CD4-positive, alpha-beta T cell treated with Interleukin-12 subunit alpha and Interleukin-12 subunit beta, for 1 hour (primary cell): ENCODE results near the gene HEXIM1.

Source experiments
- DNase-seq: peaks from one replicate; pipeline ENCODE4 v3.0.0-alpha.2; 2020

The HEXIM1 gene

DNA sequence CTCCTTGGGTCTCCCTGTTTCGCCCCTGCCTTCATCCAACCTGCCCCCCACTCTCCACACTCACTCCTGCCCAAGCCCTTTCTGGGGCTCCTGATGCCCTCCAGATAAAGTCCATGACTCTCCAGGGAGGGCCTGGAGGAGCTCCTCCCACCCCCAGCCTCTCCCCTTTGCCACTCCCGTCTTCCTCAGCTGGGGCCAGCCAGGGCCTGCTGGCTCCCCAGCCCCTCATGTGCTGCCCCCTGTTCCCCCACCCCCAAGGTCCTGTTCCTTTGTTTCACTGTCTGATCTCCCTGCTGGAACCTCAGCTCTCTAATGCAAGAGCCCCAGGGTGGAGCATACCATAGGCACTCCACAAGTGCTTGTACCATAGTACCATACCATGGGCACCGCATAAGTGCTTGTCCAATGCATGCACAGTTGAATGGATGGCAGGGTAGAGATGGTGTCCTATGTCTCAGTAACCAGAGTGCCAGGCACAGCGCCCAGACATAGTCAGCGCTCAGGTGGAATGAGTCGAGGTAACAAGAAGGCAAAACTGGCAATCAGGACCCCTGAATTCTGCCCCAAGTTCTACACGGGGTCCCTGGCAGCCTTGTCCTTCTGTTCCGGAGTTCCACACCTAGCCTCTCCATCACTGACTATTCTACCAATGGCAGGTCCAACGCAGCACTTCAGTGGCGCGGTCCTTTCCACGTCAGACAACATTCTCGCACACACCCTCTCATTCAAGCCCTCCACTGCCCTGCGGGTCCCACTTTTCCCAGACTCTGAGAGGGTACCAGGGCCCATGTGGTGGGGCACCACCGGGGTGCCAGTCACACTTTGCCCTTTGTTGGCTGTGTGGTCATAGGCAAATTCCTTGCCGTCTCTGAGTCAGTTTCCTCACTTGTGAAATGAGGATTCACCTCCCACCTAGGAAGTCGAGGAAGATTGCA is 17.3 kb upstream of the HEXIM1 start:
- DNase-seq = no peak

DNA sequence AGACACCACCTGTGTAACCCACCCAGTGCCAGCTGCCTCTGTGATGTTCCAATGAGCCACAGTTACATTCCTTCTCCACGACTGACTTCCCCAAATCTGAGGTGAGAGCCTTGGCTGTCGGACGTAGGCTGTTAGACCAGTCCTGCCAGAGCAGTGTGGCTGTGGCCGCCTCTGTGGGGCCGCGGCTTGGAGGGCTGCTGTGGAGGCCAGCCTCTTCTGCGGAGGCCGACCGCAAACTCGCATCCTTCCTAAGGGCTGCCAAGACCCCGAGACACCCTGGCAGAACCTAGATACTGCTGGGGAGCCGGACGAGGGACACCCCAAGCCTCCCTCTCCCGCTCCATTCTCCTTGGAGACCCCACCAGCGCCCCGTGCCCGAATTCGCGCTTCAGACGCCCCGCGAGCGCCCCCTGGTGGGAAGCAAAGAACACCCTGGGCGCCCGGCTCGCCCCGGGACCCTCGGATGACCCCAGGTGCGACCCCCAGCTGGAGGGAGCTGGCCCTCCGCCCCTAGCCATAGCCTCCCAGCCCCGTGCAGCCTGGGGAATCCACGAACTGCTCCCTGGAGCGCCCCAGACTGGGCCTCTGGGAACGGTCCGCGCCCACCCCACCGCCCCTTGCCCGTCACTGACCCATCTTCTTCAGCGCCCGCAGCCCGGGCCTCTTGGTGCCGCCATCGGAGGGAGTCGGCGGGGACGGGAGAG is 16.5 kb upstream of the HEXIM1 start:
- peak; percentile 45 for DNase-seq

DNA sequence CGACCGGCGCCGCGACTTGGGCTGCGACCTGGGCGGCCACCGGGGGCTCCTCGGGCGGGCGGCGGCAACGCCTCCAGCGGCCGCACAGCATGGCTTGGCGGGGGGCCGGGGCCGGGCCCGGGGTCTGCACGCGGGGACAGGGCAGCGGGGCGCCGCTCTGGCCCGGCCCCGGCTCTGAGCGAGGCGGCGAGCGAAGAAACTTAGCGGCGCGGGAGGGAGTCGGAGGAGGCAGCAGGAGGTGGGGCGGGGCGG is 16.0 kb upstream of the HEXIM1 start, which contains the start of gene PLCD3:
Gene PLCD3 (minus strand): TSS at position 196 of the 252 bp plus-strand sequence. CDS start 105 bp downstream, at position 91.
- no peak for DNase-seq

DNA sequence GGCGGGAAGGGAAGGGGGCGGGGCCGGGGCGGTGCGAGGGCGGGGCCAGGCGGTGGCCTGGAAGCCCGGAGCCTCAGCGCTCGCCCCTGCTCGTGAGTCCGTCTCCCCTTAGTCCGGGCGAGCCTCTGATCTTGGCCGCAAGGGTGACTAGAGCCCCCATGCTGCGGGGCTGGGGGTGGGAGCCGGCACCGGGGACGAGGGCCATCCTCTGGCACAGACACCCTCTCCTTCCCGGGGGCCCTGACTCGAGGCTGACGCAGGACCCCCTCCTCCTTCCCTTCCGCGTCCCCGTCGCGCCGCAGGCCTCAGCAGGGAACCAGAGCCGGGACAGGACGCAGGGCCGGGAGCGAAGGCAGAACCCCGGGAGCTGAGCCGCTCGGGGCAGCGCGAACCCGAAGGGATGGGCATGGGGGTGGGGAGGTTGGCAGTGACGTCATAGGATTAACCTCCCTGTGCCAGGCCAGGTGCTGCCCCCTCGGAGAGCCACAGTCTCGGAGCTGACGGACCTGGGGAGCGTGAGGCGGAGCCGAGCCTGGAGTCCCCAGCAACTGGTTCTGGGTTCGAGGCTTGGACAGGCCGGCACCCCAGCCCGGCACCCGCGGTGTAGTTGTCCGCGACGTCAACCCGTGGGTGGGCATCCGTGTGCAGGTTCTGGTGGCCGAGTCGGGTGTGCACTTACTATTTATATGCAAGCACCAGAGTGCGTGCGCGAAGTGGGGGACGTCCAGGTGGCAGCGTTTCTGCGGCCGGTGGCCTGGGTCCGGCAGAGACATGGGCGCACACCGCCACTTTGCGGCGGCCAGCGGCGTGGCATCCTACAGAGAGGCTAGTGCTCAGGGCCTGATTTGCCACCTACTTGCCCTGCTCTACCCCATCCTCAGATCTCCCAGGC is 15.5 kb upstream of the HEXIM1 start:
- peak; percentile 77 for DNase-seq

DNA sequence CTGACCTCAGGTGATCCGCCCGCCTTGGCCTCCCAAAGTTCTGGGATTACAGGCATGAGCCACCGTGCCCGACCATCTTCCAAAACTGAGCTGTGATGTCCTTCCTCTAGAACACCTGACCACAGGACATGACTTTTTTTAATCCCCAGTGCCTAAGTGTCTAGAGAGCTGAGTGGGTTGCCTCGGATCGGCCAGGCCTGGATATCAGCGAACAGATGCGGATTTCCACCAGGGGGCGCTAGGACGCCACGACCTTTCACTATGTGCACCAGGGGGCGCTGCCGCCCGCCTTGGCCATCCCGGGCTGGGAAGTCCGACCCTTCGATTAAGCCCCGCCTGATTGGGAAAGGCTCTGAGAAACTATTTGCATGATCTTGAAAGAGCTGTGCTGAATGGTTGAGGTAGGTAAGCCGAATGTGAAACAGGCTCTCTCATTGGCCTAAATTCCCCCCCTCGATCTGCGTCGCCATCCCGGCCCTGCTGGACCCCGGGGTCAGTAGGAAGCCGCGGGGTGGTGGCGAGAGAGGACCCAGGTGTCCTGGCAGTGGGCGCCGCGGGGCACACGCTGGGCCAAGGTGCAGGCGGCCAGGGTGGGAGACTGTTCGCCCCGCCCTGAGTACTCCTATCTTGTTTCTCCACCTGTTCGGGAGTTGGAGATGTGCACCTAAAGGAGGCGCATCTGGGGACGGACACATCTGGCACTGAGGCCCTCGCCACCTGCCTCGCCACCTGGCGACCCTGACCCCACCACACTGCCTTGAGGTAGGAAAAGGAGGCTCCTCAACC is 12.9 kb upstream of the HEXIM1 start, which contains the start of gene ACBD4:
Gene ACBD4 (plus strand): TSS at position 496 of the 786 bp plus-strand sequence. CDS start 458 bp downstream, outside the sequence.
- DNase-seq = peak; percentile 97

DNA sequence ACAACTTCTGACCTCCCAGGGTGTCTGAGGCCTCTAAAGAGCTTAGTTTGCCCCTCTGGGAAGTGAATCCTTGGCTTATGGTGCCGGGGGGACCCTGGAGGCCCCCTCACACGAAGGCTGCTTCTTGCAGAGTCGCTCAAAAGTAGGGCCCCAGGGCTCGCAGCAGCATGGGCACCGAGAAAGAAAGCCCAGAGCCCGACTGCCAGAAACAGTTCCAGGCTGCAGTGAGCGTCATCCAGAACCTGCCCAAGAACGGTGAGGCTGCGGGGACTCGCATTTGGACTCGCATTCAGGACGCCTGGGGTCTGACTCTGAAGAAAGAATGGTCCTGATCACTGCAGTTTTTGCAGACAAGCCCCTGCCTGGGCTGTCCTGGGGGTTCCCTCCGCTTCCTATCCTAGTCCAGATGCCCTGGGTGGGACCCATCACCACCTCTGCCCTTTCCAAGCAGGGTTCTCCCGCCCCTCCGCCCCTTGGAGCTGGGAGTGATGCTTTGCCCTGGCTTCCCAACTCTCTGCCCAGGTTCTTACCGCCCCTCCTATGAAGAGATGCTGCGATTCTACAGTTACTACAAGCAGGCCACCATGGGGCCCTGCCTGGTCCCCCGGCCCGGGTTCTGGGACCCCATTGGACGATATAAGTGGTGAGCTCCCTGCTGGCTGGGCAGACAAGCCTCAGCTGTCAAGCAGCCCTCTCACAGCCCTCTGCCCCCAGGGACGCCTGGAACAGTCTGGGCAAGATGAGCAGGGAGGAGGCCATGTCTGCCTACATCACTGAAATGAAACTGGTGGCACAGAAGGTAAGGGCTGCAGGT is 12.1 kb upstream of the HEXIM1 start:
- DNase-seq = no peak

DNA sequence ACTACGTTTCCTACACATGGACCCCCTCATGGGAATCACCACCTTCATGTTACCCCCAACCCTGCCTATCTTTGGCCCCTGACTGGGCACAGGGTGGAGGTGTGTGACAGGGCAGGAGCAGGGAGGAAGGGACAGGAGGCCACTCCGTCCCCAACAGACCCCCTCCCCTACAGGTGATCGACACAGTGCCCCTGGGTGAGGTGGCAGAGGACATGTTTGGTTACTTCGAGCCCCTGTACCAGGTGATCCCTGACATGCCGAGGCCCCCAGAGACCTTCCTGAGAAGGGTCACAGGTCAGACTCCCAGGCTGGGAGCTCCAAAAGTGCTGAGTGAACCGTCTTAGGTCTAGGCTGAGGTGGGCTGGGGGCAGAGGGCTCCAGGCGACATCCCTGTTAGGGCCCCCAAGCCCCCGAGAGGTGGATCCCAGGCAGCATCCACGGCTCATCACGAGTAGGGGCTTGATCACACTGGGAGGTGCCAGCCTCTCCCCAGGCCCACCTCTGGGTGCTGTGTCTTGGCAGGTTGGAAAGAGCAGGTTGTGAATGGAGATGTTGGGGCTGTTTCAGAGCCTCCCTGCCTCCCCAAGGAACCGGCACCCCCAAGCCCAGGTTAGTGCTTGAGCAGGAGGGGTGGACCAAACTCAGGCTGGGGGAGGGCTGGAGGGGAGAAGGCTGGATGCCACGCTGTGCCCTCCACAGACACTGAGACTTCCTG is 11.3 kb upstream of the HEXIM1 start:
- DNase-seq = no peak

DNA sequence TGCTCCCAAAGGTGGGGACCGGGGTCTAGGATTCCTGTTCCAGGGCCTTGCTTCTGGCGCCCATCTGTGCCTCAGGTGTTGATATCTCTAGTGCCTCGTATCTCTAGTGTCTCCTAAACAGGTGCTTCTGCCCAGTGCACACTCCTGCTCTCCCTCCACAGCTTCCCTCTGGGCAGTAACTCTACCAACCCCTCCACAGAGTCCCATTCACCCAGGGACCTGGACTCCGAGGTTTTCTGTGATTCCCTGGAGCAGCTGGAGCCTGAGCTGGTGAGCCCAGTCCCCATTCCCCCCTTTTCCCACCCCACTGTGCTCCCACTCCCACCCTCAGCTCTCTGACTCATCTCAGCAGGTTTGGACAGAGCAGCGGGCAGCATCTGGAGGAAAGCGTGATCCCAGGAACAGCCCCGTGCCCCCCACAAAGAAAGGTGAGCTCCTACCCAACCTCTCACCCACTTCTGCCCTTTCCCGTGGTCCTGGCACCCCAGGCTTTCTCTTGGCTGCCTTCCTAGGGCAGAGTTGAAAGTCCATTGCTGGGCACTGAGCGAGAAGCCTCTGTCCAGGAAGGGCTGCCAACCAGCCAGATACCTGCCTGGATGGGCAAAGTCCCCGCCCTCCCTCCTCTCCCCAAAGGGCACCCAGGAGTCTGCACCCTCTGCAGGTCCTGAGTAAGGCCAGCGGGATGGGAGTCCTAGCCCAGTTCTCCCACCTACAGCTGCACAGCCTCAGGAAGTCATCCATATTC is 10.5 kb upstream of the HEXIM1 start:
- DNase-seq = no peak

DNA sequence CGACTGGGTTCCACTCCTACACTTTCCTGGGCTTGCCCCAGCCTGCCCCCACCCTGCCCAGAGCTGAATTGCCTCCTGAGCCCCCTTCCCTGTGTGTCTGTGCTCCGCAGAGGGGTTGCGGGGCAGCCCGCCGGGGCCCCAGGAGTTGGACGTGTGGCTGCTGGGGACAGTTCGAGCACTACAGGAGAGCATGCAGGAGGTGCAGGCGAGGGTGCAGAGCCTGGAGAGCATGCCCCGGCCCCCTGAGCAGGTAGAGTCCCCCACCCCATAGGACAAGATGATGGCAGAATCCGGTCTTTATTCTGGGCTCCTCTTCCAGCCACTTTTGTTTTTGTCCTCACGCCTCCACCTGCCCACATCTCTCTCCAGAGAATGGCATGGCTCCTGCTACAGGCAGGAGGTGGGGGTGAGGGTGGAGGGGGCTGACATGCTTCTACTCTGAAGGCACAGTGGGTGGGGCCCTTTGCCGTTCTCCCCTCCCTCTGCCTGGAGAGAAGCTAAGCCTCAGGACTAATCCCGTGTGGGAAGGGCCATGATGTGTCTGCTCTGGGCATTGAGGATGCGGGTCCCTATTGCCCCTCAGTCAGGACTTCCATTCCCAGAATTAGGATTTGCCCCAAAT is 9.3 kb upstream of the HEXIM1 start:
- no peak for DNase-seq

DNA sequence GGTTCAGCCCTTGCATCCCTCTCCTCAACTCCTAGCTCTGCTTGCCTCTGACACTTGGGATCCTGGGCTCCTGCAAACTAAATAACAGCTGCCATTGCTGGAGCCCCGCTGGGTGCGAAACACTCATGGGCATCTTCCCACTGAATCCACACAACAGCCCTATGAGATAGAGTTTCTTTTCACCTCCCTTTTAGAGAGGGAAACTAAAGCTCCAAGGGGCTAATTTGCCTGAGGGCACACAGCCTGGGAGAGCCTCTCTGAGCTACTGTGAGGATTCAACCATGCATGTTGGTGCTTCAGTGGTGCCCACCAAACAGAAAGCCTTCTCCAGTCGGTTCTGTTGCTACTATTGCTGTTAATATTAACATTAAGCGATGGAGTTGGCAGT is 8.7 kb upstream of the HEXIM1 start:
- DNase-seq = no peak

DNA sequence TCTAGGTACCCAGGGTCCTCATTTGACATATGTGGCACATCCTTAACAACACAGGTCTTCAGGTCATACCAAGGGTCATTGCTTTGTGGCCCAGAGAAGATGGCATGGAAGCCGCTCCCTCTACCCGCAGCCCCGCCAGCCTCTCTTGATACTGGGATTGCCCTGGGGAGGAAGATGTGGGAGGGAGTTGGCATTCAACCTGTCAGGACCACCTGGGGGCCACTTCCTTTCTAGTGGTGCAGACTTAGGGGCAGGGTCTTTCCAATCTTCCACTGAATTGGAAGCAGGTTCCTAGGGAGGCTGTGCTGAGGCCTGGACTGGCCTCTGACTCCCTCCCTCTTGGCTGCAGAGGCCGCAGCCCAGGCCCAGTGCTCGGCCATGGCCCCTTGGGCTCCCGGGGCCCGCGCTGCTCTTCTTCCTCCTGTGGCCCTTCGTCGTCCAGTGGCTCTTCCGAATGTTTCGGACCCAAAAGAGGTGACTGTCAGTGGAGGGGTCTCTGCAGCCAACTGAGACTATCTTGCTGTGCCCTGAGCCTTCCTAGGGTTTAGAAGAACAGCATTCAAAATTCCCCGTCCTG is 5.1 kb upstream of the HEXIM1 start:
- DNase-seq = no peak

DNA sequence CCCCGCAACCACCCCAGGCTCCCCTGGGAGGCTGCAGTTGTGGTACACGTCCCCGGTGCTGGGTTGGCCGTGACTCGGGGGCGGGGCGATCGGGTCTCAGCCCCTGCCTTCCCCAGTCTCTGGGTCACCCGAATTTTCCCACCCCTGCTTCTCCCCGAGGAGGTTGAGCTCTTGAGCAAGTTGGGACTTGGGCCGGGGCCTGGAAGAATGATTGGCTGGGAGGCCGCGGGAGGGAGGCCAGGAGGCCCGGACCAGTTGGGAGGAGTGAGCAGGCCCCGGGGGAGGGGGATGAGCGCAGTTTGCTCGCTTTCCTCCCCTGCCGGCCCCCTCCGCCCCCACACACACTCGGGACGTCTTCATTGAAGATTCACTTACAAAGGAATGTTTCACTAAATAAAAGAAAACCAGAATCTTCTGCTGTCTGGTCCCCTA is 4.5 kb upstream of the HEXIM1 start:
- DNase-seq = no peak

DNA sequence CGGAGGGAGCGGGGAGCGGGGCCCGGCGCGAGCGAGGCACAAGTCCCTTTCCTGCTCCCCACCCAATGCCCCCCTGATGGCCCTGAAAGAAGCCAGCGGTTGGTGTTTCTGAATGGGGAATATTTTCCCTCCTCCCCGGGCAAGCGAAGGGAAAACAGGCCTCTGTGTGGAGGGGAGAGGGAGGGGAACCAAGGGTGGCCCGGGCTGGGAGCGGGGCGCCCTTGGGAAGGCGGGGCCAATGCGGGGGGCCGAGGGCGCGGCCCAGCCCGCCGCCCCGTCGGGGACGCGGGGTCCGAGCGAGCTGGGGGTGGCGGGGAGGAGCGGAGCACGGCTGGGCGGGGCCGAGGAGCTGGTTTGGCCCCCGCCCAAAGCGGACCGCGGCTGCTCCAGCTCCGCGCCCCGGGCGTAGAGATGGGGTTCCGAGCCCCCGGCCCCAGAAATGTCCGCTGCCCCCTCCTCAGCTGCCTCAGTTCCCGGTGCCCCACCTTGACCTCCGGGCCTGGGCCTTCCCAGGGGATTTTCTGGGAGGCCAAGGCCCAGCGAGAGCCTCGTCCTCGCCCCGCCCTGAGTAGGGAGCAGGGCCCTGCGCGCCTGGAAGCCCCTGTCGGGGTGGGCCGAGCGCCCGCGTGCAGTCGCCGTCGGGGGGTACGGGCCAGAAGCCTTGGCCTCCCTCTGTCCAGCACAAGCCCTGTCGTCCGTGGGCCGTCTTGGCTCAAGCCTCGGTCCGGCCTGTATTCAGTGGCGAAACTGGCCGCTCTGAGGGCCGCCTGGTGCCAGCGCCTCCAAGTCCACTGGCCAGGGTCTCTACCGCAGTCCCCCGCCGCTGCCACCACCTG is 3.9 kb upstream of the HEXIM1 start:
- DNase-seq = peak; percentile 32

DNA sequence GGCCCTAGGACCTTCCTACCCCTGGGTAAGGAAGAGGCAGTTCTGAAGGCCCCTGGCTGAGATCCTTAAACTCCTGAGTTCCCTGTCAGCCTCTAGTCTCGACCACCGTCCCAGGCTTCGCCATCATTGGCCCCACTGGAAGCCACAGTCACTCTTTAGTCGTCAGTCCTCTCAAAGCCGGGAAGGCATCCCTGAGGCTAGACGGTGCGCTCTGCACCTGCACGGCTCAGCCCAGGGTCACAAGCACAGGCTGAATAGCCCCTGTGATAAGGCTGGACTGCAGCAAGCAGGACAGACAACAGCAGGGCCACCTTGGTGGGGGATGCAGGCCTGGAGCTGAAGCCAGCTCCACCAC is 3.3 kb upstream of the HEXIM1 start:
- DNase-seq = no peak

DNA sequence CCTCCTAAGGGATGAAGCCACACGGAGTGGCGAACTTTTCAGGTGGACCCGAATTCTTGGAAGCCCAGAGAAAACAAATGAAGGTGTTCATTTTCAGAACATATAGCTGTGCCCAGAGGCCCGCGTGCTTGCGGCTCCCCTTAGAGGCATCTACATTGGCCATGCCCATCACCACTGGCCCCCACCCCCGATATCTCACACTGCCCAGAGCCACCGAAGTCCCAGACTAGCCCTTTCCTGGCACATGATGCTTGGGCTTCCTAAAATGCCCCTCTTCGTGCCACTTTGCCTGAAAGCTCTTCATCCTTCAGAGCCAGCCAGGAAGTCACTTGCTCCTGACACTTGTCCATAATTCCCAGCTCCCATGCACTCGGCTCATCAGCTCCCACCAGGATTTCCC is 2.1 kb upstream of the HEXIM1 start:
- no peak for DNase-seq

DNA sequence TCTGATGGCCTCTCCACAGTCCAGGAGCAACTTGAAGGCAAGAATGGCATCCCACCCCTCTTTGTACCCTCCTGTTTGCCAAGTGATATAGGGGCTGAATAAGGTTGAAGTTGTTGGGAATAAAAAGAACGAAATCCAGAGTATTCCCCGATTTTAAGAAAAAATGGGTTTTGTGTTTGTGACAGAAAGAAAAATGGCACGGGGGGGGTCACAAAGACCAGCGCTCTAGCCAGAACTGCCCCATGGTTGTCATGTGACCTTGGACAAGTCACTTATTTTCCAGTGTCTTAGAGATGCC is 1.7 kb upstream of the HEXIM1 start:
- no peak for DNase-seq

DNA sequence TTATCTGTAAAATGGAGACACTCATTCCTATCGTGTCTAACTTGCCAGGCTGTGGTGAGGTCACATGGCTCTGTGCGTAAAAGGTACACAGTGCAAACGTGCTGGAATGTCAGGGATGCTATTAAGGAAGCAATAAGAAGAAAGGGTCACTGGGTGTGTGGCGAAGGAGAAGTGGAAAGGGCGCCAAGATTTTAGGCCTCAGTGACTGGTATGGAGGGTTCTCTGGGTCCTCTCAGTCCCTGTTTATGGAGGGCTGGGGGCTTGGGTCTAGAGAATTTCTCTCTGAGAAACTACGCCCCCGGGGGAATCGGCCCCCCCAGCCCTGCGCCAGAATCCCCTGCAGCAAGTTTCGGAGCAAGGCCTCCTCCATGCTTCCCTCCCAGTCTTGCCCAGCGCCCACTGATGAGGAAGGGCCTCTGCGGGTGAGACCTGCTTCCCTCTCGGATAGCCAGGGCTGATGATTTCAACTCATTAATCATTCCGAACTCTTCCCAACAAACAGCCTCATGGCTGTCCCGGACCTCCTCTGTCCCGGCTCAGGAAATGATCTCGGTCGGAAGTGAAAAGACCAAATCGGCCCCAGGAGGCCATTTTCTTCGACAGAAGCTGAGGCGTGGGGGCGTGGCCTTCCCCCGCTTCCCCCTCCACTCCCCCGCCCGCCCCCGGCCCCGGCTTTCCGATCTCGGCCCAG is 1.2 kb upstream of the HEXIM1 start:
- peak; percentile 77 for DNase-seq
